ENCODE results near the gene KRT39. TPM values are rescaled to one million over a fixed set of nuclear protein-coding genes. Genes with fewer than 3 reads are reported as not detected.

KRT39 gene
- total and polyA plus RNA-seq, 10 of the 15 experiments (the other 5 are each of a cell fraction or from before 2014, with no cell fraction given) = not detected

DNA sequence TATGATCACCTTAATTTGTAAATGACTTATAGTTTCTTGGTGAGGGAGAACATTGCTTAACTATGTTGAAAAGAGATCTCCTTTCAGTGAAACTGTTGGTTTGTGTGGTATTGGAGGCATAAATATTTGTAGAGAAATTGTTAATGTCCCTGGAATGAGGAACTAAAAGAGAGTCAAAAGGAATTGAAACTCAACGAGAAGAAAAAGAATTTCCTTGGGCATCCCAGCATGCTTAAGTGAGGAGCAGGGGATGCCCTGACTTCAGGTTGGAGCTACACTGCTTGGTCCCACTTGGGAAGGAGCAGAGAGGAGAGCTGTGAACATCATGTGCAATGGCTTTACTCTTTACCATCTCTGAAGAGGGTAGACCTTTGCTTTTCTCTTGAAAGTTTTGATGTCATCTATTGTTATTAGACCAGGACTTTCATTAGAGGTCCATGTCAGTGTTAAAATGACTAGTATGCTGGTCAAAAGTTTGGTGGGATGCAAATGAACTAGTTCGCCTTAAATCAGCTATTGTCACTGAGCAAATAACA lies 51.0 kb downstream of the KRT39 start (continued):
- TF ChIP-seq, protein P1, sequence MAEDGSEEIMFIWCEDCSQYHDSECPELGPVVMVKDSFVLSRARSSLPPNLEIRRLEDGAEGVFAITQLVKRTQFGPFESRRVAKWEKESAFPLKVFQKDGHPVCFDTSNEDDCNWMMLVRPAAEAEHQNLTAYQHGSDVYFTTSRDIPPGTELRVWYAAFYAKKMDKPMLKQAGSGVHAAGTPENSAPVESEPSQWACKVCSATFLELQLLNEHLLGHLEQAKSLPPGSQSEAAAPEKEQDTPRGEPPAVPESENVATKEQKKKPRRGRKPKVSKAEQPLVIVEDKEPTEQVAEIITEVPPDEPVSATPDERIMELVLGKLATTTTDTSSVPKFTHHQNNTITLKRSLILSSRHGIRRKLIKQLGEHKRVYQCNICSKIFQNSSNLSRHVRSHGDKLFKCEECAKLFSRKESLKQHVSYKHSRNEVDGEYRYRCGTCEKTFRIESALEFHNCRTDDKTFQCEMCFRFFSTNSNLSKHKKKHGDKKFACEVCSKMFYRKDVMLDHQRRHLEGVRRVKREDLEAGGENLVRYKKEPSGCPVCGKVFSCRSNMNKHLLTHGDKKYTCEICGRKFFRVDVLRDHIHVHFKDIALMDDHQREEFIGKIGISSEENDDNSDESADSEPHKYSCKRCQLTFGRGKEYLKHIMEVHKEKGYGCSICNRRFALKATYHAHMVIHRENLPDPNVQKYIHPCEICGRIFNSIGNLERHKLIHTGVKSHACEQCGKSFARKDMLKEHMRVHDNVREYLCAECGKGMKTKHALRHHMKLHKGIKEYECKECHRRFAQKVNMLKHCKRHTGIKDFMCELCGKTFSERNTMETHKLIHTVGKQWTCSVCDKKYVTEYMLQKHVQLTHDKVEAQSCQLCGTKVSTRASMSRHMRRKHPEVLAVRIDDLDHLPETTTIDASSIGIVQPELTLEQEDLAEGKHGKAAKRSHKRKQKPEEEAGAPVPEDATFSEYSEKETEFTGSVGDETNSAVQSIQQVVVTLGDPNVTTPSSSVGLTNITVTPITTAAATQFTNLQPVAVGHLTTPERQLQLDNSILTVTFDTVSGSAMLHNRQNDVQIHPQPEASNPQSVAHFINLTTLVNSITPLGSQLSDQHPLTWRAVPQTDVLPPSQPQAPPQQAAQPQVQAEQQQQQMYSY (CRISPR knock-in tag; IDR thresholded peaks at IDR 0.05) = no peak
- peak; percentile 76 for TF ChIP-seq CREM (IDR thresholded peaks at IDR 0.05; ENCODE audit: low read depth)
- TF ChIP-seq PAX5 (IDR thresholded peaks at IDR 0.05; ENCODE audit: borderline replicate concordance, low read depth, low read length) = peak; percentile 39; the same call in 1 of the 2 replicates
- TF ChIP-seq, protein P2, sequence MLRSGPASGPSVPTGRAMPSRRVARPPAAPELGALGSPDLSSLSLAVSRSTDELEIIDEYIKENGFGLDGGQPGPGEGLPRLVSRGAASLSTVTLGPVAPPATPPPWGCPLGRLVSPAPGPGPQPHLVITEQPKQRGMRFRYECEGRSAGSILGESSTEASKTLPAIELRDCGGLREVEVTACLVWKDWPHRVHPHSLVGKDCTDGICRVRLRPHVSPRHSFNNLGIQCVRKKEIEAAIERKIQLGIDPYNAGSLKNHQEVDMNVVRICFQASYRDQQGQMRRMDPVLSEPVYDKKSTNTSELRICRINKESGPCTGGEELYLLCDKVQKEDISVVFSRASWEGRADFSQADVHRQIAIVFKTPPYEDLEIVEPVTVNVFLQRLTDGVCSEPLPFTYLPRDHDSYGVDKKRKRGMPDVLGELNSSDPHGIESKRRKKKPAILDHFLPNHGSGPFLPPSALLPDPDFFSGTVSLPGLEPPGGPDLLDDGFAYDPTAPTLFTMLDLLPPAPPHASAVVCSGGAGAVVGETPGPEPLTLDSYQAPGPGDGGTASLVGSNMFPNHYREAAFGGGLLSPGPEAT (IDR thresholded peaks at IDR 0.05; ENCODE audit: low read depth) = no peak
- TF ChIP-seq, protein P3, sequence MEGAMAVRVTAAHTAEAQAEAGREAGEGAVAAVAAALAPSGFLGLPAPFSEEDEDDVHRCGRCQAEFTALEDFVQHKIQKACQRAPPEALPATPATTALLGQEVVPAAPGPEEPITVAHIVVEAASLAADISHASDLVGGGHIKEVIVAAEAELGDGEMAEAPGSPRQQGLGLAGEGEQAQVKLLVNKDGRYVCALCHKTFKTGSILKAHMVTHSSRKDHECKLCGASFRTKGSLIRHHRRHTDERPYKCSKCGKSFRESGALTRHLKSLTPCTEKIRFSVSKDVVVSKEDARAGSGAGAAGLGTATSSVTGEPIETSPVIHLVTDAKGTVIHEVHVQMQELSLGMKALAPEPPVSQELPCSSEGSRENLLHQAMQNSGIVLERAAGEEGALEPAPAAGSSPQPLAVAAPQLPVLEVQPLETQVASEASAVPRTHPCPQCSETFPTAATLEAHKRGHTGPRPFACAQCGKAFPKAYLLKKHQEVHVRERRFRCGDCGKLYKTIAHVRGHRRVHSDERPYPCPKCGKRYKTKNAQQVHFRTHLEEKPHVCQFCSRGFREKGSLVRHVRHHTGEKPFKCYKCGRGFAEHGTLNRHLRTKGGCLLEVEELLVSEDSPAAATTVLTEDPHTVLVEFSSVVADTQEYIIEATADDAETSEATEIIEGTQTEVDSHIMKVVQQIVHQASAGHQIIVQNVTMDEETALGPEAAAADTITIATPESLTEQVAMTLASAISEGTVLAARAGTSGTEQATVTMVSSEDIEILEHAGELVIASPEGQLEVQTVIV (IDR thresholded peaks at IDR 0.05; ENCODE audit: borderline replicate concordance, partially characterized antibody) = no peak
- no peak for TF ChIP-seq TCF3 (IDR thresholded peaks at IDR 0.05; ENCODE audit: borderline replicate concordance, insufficient read depth, low read depth, low read length)
- TF ChIP-seq CUX1 (IDR thresholded peaks at IDR 0.05; ENCODE audit: insufficient replicate concordance, low read depth, low read length) = no peak
- peak; percentile 82 for TF ChIP-seq RUNX3 (IDR thresholded peaks at IDR 0.05; ENCODE audit: low read length)
- TF ChIP-seq, protein P4, sequence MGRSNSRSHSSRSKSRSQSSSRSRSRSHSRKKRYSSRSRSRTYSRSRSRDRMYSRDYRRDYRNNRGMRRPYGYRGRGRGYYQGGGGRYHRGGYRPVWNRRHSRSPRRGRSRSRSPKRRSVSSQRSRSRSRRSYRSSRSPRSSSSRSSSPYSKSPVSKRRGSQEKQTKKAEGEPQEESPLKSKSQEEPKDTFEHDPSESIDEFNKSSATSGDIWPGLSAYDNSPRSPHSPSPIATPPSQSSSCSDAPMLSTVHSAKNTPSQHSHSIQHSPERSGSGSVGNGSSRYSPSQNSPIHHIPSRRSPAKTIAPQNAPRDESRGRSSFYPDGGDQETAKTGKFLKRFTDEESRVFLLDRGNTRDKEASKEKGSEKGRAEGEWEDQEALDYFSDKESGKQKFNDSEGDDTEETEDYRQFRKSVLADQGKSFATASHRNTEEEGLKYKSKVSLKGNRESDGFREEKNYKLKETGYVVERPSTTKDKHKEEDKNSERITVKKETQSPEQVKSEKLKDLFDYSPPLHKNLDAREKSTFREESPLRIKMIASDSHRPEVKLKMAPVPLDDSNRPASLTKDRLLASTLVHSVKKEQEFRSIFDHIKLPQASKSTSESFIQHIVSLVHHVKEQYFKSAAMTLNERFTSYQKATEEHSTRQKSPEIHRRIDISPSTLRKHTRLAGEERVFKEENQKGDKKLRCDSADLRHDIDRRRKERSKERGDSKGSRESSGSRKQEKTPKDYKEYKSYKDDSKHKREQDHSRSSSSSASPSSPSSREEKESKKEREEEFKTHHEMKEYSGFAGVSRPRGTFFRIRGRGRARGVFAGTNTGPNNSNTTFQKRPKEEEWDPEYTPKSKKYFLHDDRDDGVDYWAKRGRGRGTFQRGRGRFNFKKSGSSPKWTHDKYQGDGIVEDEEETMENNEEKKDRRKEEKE (IDR thresholded peaks at IDR 0.05) = no peak
- no peak for TF ChIP-seq ESRRA (IDR thresholded peaks at IDR 0.05; ENCODE audit: low read length)

Data from GM12878 (cell line).